ENCODE results near the gene CBS.

CBS gene

GRCh38 chr21:43012596-43012995 lies 63.0 kb downstream of the CBS start:
- no peak overlapping the region for H3K27ac ChIP-seq
- TF ChIP-seq ZFX (IDR thresholded peaks at IDR 0.05) (no peak), CTCF (conservative IDR thresholded peaks at IDR 0.05) (no peak)

GRCh38 chr21:43006874-43007208 lies 68.8 kb downstream of the CBS start:
- TF ChIP-seq ZFX (IDR thresholded peaks at IDR 0.05) (no peak), CTCF (conservative IDR thresholded peaks at IDR 0.05) (no peak)
- H3K27ac ChIP-seq: peak overlapping the region; percentile 27; the same call in 1 of the 2 replicates

GRCh38 chr21:43006051-43006873 lies 69.4 kb downstream of the CBS start:
- peak overlapping the region; percentile 27; the same call in 1 of the 2 replicates for H3K27ac ChIP-seq

- no peak overlapping the region for H3K27ac ChIP-seq
- TF ChIP-seq ZFX (IDR thresholded peaks at IDR 0.05): no peak
- no peak for TF ChIP-seq CTCF (conservative IDR thresholded peaks at IDR 0.05)
Measured at GRCh38 chr21:43005635-43006034, 70.0 kb downstream of the CBS start.

GRCh38 chr21:43004926-43005325 lies 70.7 kb downstream of the CBS start:
- TF ChIP-seq CTCF (conservative IDR thresholded peaks at IDR 0.05): no peak
- TF ChIP-seq ZFX (IDR thresholded peaks at IDR 0.05): no peak
- no peak overlapping the region for H3K27ac ChIP-seq

Measured in C4-2B (cell line).